H9 (cell line): ENCODE measurements around the gene ATRN. TPM values are rescaled to one million over a fixed set of nuclear protein-coding genes. Genes with fewer than 3 reads are reported as not detected.

Experiments used
- DNase-seq: peaks from one replicate; pipeline ENCODE4 v3.0.0-alpha.2; 2017
- H2AFZ ChIP-seq: one replicate; pipeline ENCODE4 v1.6.1; 2013; ENCODE audit warnings: mild to moderate bottlenecking, low read length, control low read depth, moderate library complexity
- H2AK5ac ChIP-seq: 2 replicates; pipeline ENCODE4 v1.6.1; 2013; ENCODE audit warnings: low read length, control low read depth, mixed read lengths; ENCODE audit not compliant: insufficient read length
- H2BK120ac ChIP-seq: one replicate; pipeline ENCODE4 v1.6.1; 2013; ENCODE audit warnings: low read depth, mild to moderate bottlenecking, low read length, control low read depth, inconsistent platforms; ENCODE audit not compliant: poor library complexity, severe bottlenecking
- H2BK12ac ChIP-seq: 2 replicates; pipeline ENCODE4 v1.6.1; 2013; ENCODE audit warnings: low read length, control low read depth, mixed read lengths, low read depth; ENCODE audit not compliant: insufficient read length
- H2BK15ac ChIP-seq: 2 replicates; pipeline ENCODE4 v1.6.1; 2013; ENCODE audit warnings: low read depth, low read length, control low read depth
- H2BK20ac ChIP-seq: one replicate; pipeline ENCODE4 v1.6.1; 2013; ENCODE audit warnings: low read depth, mild to moderate bottlenecking, low read length, control low read depth, inconsistent platforms; ENCODE audit not compliant: poor library complexity, severe bottlenecking
- H2BK5ac ChIP-seq: 2 replicates; pipeline ENCODE4 v1.6.1; 2013; ENCODE audit warnings: low read length, control low read depth, mixed read lengths; ENCODE audit not compliant: insufficient read length
- H3K14ac ChIP-seq: 2 replicates; pipeline ENCODE4 v1.6.1; 2013; ENCODE audit warnings: low read length, control low read depth; ENCODE audit not compliant: insufficient read depth
- H3K18ac ChIP-seq: 2 replicates; pipeline ENCODE4 v1.6.1; 2013; ENCODE audit warnings: low read depth, mild to moderate bottlenecking, mixed read lengths, low read length, control low read depth; ENCODE audit not compliant: insufficient read length
- H3K23ac ChIP-seq: 2 replicates; pipeline ENCODE4 v1.6.1; 2013; ENCODE audit warnings: low read length, control low read depth, mixed read lengths, low read depth; ENCODE audit not compliant: insufficient read length
- H3K23me2 ChIP-seq: 2 replicates; pipeline ENCODE4 v1.6.1; 2013; ENCODE audit warnings: low read depth, mild to moderate bottlenecking, mixed read lengths, low read length, control low read depth; ENCODE audit not compliant: insufficient read length, poor library complexity, severe bottlenecking
- H3K27ac ChIP-seq: 2 replicates; pipeline ENCODE4 v1.5.1; 2013; ENCODE audit warnings: low read length, control low read depth, mixed read lengths, low read depth; ENCODE audit not compliant: insufficient read length
- H3K27me3 ChIP-seq: 2 replicates; pipeline ENCODE4 v1.6.1; 2013; ENCODE audit warnings: low read length, control low read depth, inconsistent platforms; ENCODE audit not compliant: insufficient read depth
- H3K4ac ChIP-seq: 2 replicates; pipeline ENCODE4 v1.6.1; 2013; ENCODE audit warnings: low read depth, mild to moderate bottlenecking, control low read depth, inconsistent platforms, low read length, moderate library complexity
- H3K4me1 ChIP-seq: 2 replicates; pipeline ENCODE4 v1.6.1; 2013; ENCODE audit warnings: low read length, control low read depth, inconsistent platforms; ENCODE audit not compliant: insufficient read depth
- H3K4me2 ChIP-seq: 2 replicates; pipeline ENCODE4 v1.6.1; 2013; ENCODE audit warnings: low read length, control low read depth, mixed read lengths; ENCODE audit not compliant: insufficient read length, insufficient read depth
- H3K56ac ChIP-seq: 2 replicates; pipeline ENCODE4 v1.6.1; 2013; ENCODE audit warnings: low read depth, mild to moderate bottlenecking, mixed read lengths, low read length, control low read depth; ENCODE audit not compliant: insufficient read length
- H3K79me1 ChIP-seq: 2 replicates; pipeline ENCODE4 v1.6.1; 2013; ENCODE audit warnings: low read depth, mild to moderate bottlenecking, moderate library complexity, low read length, control low read depth, inconsistent platforms; ENCODE audit not compliant: insufficient read depth, poor library complexity, severe bottlenecking
- H3K79me2 ChIP-seq: 2 replicates; pipeline ENCODE4 v1.6.1; 2013; ENCODE audit warnings: low read length, control low read depth, inconsistent platforms; ENCODE audit not compliant: insufficient read depth
- H3K9ac ChIP-seq: 2 replicates; pipeline ENCODE4 v1.6.1; 2013; ENCODE audit warnings: low read length, control low read depth, mixed read lengths; ENCODE audit not compliant: insufficient read length; ENCODE audit errors: extremely low read depth
- H3K9me3 ChIP-seq: one replicate; pipeline ENCODE4 v1.6.1; 2013; ENCODE audit warnings: low read depth, low read length, inconsistent platforms; ENCODE audit not compliant: control insufficient read depth
- H3T11ph ChIP-seq: one replicate; pipeline ENCODE4 v1.6.1; 2013; ENCODE audit warnings: mild to moderate bottlenecking, low read length, control low read depth, inconsistent platforms
- H4K20me1 ChIP-seq: one replicate; pipeline ENCODE4 v1.6.1; 2013; ENCODE audit not compliant: control insufficient read depth, insufficient read length, insufficient read depth
- H4K5ac ChIP-seq: 2 replicates; pipeline ENCODE4 v1.6.1; 2013; ENCODE audit warnings: low read depth, mild to moderate bottlenecking, mixed read lengths, low read length, control low read depth; ENCODE audit not compliant: insufficient read length
- H4K8ac ChIP-seq: replicated peaks from 2 replicates; pipeline ENCODE4 v1.6.1; 2013; ENCODE audit warnings: low read length, control low read depth, mixed read lengths, low read depth; ENCODE audit not compliant: insufficient read length
- H4K91ac ChIP-seq: 2 replicates; pipeline ENCODE4 v1.6.1; 2013; ENCODE audit warnings: low read depth, mild to moderate bottlenecking, moderate library complexity, mixed read lengths, low read length, control low read depth; ENCODE audit not compliant: insufficient read length
- H3K27ac Mint-ChIP-seq, 3 experiments: 2 replicates in 2 of 3; 3 replicates in 1 of 3; pipeline ENCODE4 v1.8.0; 2020 to 2021; ENCODE audit warnings: mixed read lengths in 3 of 3, mild to moderate bottlenecking in 1 of 3, moderate library complexity in 1 of 3
- H3K27me3 Mint-ChIP-seq: 2 replicates; pipeline ENCODE4 v1.8.0; 2021; ENCODE audit warnings: low read depth, mild to moderate bottlenecking, moderate library complexity, mixed read lengths
- H3K36me3 Mint-ChIP-seq, 3 experiments: 2 replicates in 2 of 3; 3 replicates in 1 of 3; pipeline ENCODE4 v1.8.0; 2020 to 2021; ENCODE audit warnings: low read depth in 3 of 3, mixed read lengths in 3 of 3; ENCODE audit not compliant: insufficient read depth in 1 of 3
- H3K4me1 Mint-ChIP-seq, 2 experiments: 2 replicates each; pipeline ENCODE4 v1.8.0; 2020; ENCODE audit warnings: mixed read lengths in 2 of 2
- H3K4me3 Mint-ChIP-seq, 2 experiments: 2 replicates in 1 of 2; 3 replicates in 1 of 2; pipeline ENCODE4 v1.8.0; 2020 to 2021; ENCODE audit warnings: mild to moderate bottlenecking in 2 of 2, mixed read lengths in 2 of 2, moderate library complexity in 1 of 2
- H3K9me3 Mint-ChIP-seq, 2 experiments: 2 replicates in 1 of 2; 3 replicates in 1 of 2; pipeline ENCODE4 v1.8.0; 2020; ENCODE audit warnings: mild to moderate bottlenecking in 2 of 2, mixed read lengths in 2 of 2, moderate library complexity in 1 of 2
- CTCF ChIP-seq: fragments of 200-600 bp; sonication (generic); conservative IDR thresholded peaks from 3 replicates; pipeline ENCODE4 v1.8.0; 2021; ENCODE audit warnings: antibody characterized with exemption, mild to moderate bottlenecking
- WGBS: extraction: QIAGEN DNeasy Blood & Tissue Kit; methylation state at CpG from one replicate; pipeline ENCODE4 v1.1.7; 2013; ENCODE audit warnings: missing lambda C conversion rate, low lambda C conversion rate, mixed read lengths; ENCODE audit not compliant: insufficient read length; ENCODE audit errors: extremely low coverage; 5-methylcytosine and 5-hydroxymethylcytosine counted together
- total RNA-seq: library from RNA; stranded (reverse); gene quantifications from 2 replicates; pipeline ENCODE4 v1.2.1, GENCODE V29; 2021

The ATRN gene
- total RNA-seq, 1 experiment from 2014 or later, result 23.1 TPM

DNA sequence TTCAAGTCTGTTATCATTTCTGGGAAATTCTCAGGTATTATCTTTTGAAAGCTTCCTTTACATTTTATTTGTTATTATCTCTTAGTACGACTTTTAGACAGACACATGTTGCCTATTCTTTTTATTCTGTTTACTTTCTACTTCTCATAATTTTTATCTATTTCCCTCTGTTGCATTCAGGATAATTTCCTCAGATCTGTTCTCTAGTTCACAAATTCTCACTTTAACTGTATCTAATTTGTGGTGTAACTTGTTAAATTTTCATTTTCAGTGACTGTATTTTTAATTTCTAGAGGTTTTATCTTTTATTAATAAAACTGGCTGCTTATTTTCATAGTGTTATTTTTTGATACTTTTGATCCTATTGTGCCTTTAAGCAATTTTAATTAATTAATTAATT is 16.0 kb downstream of the ATRN start:
- Histone ChIP-seq H4K5ac (no peak overlapping the region), H2AFZ (no peak overlapping the region), H3K79me2 (no peaks in the 10 kb centered on the region), H3K23me2 (no peaks in the 10 kb centered on the region), H2BK5ac (no peak overlapping the region), H2BK15ac (no peak overlapping the region), H3K79me1 (no peaks in the 10 kb centered on the region), H3K9me3 (no peaks in the 10 kb centered on the region), H2BK12ac (no peak overlapping the region), H3K4me1 (no peaks in the 10 kb centered on the region), H2AK5ac (no peak overlapping the region), H3T11ph (no peak overlapping the region), H3K23ac (no peak overlapping the region), H3K4ac (no peak overlapping the region), H4K20me1 (no peaks in the 10 kb centered on the region), H3K27me3 (no peaks in the 10 kb centered on the region), H3K56ac (no peak overlapping the region), H2BK120ac (no peak overlapping the region), H3K9ac (no peak overlapping the region), H3K27ac (no peak overlapping the region), H2BK20ac (no peak overlapping the region), H4K91ac (no peak overlapping the region), H3K14ac (no peak overlapping the region), H3K18ac (no peak overlapping the region), H3K4me2 (no peak overlapping the region), H4K8ac (no peak overlapping the region)
- no peak for TF ChIP-seq CTCF
- Mint-ChIP-seq H3K36me3 (peaks cover 9 to 13% (median 11%) of the 10 kb centered on the region in 3 experiments), H3K9me3 (peaks cover 16 to 19% of the 10 kb centered on the region in 2 experiments), H3K27ac (no peak overlapping the region), H3K4me3 (no peak overlapping the region), H3K4me1 (no peaks in the 10 kb centered on the region), H3K27me3 (no peaks in the 10 kb centered on the region)
- WGBS, result no CpG with 5 or more reads among the region's 1 CpG
- no peak for DNase-seq
